ENCODE results near the gene CYP2W1.
A peak's percentile ranks its signal among the peaks of the same experiment; 100 is the strongest.

Gene CYP2W1

GRCh38 chr7:982511-983003 lies 424 bp upstream of the CYP2W1 start:
- no peak for DNase-seq (ENCODE audit: low read depth, low spot score)

DNA sequence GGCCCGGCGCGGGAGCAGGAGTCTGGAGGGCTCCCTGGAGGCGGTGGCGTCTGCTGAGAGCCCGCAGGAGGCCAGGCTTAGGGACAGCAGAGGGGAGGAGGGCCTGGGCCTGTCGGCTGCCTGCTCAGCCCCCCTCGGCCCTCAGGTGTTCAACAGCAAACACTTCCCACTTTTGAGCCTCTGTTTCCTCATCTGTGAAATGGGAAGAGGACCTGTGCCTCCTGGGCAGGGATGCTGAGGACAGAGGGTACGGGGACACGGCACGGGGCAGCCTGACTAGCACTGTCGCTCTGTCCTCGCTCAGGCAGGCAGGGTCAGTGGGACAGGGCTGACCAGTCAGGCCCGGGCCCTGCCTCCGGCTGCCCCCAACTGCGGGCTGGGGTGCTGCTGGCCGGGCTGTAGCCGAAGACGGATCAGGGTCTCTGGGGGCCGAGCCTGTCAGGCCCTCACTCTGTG lies 663 bp downstream of the CYP2W1 start:
- DNase-seq (ENCODE audit: low read depth, low spot score) = no peak

DNA sequence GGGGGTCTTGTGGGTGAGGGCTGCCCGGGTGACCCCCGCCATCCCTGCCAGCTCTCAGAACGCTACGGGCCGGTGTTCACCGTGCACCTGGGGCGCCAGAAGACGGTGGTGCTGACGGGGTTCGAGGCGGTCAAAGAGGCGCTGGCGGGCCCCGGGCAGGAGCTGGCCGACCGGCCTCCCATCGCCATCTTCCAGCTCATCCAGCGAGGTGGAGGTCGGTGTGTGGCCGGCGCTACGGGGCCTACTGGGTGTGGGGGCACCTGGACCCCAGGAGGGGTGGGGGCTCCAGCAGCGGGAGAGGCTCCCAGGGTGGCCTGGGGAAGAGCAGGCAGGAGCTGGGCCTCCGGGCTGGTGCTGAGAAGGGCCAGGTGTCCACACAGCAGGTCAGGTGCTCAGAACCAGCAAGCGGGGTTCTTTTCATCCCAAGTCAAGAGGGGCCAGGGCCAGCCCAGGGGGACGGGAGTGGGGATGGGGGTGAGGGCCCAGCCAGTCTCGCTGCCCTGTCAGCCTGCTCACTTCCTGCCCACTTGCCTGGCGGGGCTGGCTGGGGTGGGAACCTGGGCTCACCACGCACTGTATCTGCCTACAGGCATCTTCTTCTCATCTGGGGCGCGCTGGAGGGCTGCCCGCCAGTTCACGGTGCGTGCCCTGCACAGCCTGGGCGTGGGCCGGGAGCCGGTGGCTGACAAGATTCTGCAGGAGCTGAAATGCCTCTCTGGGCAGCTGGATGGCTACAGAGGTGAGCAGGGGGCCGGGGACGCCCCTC lies 1.6 kb downstream of the CYP2W1 start:
- DNase-seq (ENCODE audit: low read depth, low spot score) = no peak

GRCh38 chr7:985127-985416 lies 2.1 kb downstream of the CYP2W1 start:
- no peak for DNase-seq (ENCODE audit: low read depth, low spot score)

GRCh38 chr7:985915-986741 lies 3.1 kb downstream of the CYP2W1 start:
- no peak for DNase-seq (ENCODE audit: low read depth, low spot score)

DNA sequence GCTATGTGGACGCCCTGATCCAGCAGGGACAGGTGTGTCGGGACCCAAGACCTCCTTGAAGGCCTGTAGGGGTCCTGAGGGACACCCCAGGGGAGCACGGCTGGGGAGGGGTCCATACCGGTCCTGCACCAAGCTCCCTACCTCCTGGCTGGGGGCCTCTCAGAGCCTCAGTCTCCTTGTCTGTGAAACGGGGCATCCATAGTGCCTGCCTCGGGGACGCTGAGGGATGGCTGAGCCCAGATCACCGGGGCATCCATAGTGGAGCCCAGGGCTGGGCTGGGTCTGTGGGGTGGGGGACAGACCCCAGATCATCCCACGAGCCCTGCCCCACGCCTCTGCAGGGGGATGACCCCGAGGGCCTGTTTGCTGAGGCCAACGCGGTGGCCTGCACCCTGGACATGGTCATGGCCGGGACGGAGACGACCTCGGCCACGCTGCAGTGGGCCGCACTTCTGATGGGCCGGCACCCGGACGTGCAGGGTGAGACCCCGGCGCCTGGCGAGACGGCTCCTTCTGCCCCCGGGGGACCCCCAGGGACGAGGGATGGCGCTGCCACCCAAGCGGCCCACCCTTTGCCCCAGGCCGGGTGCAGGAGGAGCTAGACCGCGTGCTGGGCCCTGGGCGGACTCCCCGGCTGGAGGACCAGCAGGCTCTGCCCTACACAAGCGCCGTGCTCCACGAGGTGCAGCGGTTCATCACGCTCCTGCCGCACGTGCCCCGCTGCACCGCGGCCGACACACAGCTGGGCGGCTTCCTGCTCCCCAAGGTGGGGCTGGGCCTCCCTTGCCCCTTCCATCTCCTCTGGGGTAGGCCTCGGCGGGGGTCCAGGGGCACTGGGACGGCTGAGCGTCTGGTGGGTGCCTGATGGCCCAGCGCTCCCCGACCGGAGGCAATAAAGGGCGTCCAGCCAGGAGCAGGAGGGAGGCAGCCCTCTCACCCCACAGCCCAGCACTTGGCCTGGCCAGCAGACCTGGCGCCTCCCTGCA lies 4.1 kb downstream of the CYP2W1 start:
- DNase-seq (ENCODE audit: low read depth, low spot score) = no peak

DNA sequence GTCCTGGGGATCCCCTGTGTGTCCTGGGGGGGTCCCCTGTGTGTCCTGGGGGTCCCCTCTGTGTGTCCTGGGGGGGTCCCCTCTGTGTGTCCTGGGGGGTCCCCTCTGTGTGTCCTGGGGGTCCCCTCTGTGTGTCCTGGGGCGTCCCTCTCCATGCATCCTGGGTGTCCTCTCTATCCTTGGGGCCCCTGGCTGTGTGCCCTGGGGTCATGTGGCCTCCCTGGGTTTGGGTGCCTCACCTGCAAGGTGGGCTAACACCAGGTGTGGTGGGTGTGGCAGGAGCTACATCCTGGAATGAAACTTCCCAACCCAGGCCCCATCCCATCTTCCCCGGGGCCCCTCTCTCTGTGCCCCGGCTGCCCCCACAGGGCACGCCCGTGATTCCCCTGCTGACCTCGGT lies 4.9 kb downstream of the CYP2W1 start:
- no peak for DNase-seq (ENCODE audit: low read depth, low spot score)

DNA sequence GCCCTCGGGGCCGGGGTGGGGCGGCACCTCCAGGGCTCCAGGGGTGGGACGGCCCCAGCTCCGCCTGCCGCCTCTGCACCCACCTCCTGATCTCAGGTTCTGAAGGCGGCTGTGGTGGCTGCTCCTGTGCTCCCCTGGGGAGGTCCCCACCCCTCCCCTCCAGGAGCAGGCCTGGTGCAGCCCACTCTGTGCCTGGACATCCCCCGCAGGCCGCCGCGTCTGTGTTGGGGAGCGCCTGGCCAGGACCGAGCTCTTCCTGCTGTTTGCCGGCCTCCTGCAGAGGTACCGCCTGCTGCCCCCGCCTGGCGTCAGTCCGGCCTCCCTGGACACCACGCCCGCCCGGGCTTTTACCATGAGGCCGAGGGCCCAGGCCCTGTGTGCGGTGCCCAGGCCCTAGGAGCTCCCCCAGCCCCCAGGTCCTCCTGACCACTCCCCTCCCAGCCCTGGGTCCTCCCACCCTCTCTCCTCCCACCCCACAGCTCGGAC lies 5.5 kb downstream of the CYP2W1 start:
- no peak for DNase-seq (ENCODE audit: low read depth, low spot score)

- DNase-seq (ENCODE audit: low read depth, low spot score) = no peak
Observed at GRCh38 chr7:988963-989529, 6.1 kb downstream of the CYP2W1 start.

DNA sequence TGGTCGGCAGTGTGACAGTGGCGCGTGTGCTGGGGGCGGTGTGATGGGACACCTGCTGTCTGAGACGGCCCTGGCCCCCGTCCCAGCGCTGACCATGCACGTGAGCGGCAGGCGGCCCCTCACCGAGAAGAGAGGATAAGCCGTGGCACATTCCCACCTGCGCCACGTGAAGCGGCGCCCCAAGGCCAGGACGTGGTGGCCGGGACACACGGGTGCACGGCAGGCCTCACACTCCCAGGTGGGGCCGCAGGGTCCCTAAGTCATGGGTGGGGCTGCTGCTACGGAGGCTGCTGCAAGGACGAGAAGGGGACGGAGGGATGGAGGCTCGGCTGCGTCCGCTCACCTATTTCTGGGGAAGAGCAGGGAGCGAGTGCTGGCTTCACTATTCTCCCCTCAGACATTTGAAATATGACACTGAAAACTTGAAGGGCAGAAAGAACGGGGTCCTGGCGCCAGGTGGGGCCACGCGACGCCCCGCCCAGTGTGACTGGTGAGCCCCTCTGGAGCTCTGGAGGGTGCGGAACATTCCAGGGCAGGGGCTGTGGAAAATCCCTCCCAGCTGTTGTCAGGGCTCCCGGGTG lies 7.5 kb downstream of the CYP2W1 start:
- no peak for DNase-seq (ENCODE audit: low read depth, low spot score)

- no peak for DNase-seq (ENCODE audit: low read depth, low spot score)
Observed at GRCh38 chr7:990933-991728, 8.2 kb downstream of the CYP2W1 start.

GRCh38 chr7:991729-992656 lies 9.0 kb downstream of the CYP2W1 start:
- DNase-seq (ENCODE audit: low read depth, low spot score) = no peak

GRCh38 chr7:992709-993607 lies 10.0 kb downstream of the CYP2W1 start:
- peak; percentile 78 for DNase-seq (ENCODE audit: low read depth, low spot score)

GRCh38 chr7:994592-995308 lies 11.8 kb downstream of the CYP2W1 start:
- DNase-seq (ENCODE audit: low read depth, low spot score) = no peak

- no peak for DNase-seq (ENCODE audit: low read depth, low spot score)
Observed at GRCh38 chr7:995571-995970, 12.6 kb downstream of the CYP2W1 start.

- no peak for DNase-seq (ENCODE audit: low read depth, low spot score)
Observed at GRCh38 chr7:996079-996872, 13.3 kb downstream of the CYP2W1 start.

Measured in smooth muscle cell of the brain vasculature (primary cell).